K562 (cell line): ENCODE measurements around the gene PACS1. TPM values are rescaled to one million over a fixed set of nuclear protein-coding genes. Genes with fewer than 3 reads are reported as not detected.

Experiments used
- ATAC-seq: fragments of 200-7000 bp; cut with Tn5 transposase; 3 replicates; pipeline ENCODE4 v1.9.1; 2020; ENCODE audit warnings: moderate library complexity
- BruUV-seq: library from RNA; stranded (reverse); fragments of 400-500 nt; replicated peaks from 2 replicates; lab custom pipeline; 2021; lab: Mats Ljungman, UMichigan
- CTCF ChIA-PET: fragments of 300-600 bp; formaldehyde crosslinking; extraction: SDS; loops from one replicate; lab custom pipeline; 2021; ENCODE audit warnings: low intra/inter-chr PET ratio; lab: Yijun Ruan, JAX
- POLR2A ChIA-PET: fragments of 300-600, 350-650 bp; sonication (Branson Sonifier 250); formaldehyde crosslinking; extraction: SDS; loops from one replicate; lab custom pipeline; 2021; ENCODE audit warnings: antibody characterized with exemption, inconsistent platforms; lab: Yijun Ruan, JAX
- DNase-seq, 4 experiments: peaks; one replicate each; pipeline versions ENCODE4 v3.0.0 to v3.0.0-alpha.2; 2011 to 2018; ENCODE audit warnings: low spot score in 3 of 4, mixed read lengths in 3 of 4; ENCODE audit errors: extremely low read depth in 1 of 4
- FAIRE-seq: peaks from 2 replicates; lab custom pipeline; 2011; peaks lifted over from hg19 to GRCh38; lab: Jason Lieb, UNC
- H2AFZ ChIP-seq: 2 replicates; pipeline ENCODE4 v1.6.0; 2011; ENCODE audit warnings: low read depth, low read length, control low read depth, inconsistent platforms
- H3K27ac ChIP-seq: fragments of 200-600 bp; 3 replicates; pipeline ENCODE4 v1.8.0; 2011; ENCODE audit warnings: low read depth, mild to moderate bottlenecking, control low read depth, inconsistent platforms, low read length, moderate library complexity, mixed read lengths; ENCODE audit errors: extremely low read depth
- H3K27me3 ChIP-seq, 2 experiments: fragments of 300-600 bp in 1 of 2; 2 replicates in 1 of 2; 3 replicates in 1 of 2; pipeline versions ENCODE4 v1.6.0 to v1.8.0; 2011; ENCODE audit warnings: inconsistent platforms in 2 of 2, low read length in 2 of 2, mild to moderate bottlenecking in 1 of 2, mixed read lengths in 1 of 2, moderate library complexity in 1 of 2; ENCODE audit not compliant: control insufficient read depth in 2 of 2, insufficient read depth in 2 of 2
- H3K36me3 ChIP-seq: fragments of 300-600 bp; 3 replicates; pipeline ENCODE4 v1.8.0; 2011; ENCODE audit warnings: mild to moderate bottlenecking, low read length, inconsistent platforms; ENCODE audit not compliant: control insufficient read depth, insufficient read depth
- H3K4me1 ChIP-seq, 2 experiments: fragments of 200-600 bp in 1 of 2; replicated peaks in 1 of 2; 2 replicates in 1 of 2; 3 replicates in 1 of 2; pipeline versions ENCODE4 v1.5.1 to v1.8.0; 2011; ENCODE audit warnings: inconsistent platforms in 2 of 2, low read length in 2 of 2, mild to moderate bottlenecking in 1 of 2, mixed read lengths in 1 of 2, moderate library complexity in 1 of 2; ENCODE audit not compliant: control insufficient read depth in 2 of 2, insufficient read depth in 2 of 2
- H3K4me2 ChIP-seq: 2 replicates; pipeline ENCODE4 v1.6.1; 2011; ENCODE audit warnings: low read length, control low read depth, inconsistent platforms, mixed read lengths; ENCODE audit not compliant: insufficient read depth
- H3K4me3 ChIP-seq: fragments of 200-600 bp; sonication (generic), shearing (Covaris generic); 2 replicates; pipeline ENCODE4 v1.5.1; 2016; ENCODE audit warnings: control low read depth, inconsistent platforms
- H3K79me2 ChIP-seq: fragments of 200-600 bp; 3 replicates; pipeline ENCODE4 v1.8.0; 2011; ENCODE audit warnings: low read length, inconsistent platforms; ENCODE audit not compliant: control insufficient read depth, insufficient read depth
- H3K9ac ChIP-seq, 2 experiments: 2 replicates each; pipeline versions ENCODE4 v1.6.0 to v1.6.1; 2011; ENCODE audit warnings: low read depth in 2 of 2, low read length in 2 of 2, control low read depth in 1 of 2, inconsistent platforms in 1 of 2, mild to moderate bottlenecking in 1 of 2, mixed read lengths in 1 of 2; ENCODE audit not compliant: insufficient read depth in 1 of 2
- H3K9me1 ChIP-seq: one replicate; pipeline ENCODE4 v1.6.0; 2011; ENCODE audit warnings: inconsistent platforms, mild to moderate bottlenecking, low read length, moderate library complexity; ENCODE audit not compliant: control insufficient read depth, insufficient read depth
- H3K9me3 ChIP-seq: replicated peaks from 2 replicates; pipeline ENCODE4 v1.5.1; 2011; ENCODE audit warnings: low read depth, low read length, inconsistent platforms; ENCODE audit not compliant: control insufficient read depth, insufficient read depth
- H4K20me1 ChIP-seq: replicated peaks from 2 replicates; pipeline ENCODE4 v1.6.1; 2011; ENCODE audit warnings: low read length, inconsistent platforms, mixed read lengths; ENCODE audit not compliant: control insufficient read depth, insufficient read depth
- CAMTA2 ChIP-seq: fragments of 250-450 bp; sonication (Bioruptor Pico); conservative IDR thresholded peaks from 2 replicates; pipeline ENCODE4 v1.5.1; 2022
- EP400 ChIP-seq: fragments of 450-650 bp; IDR thresholded peaks from 2 replicates; pipeline ENCODE4 v1.6.1; 2017; ENCODE audit warnings: antibody characterized with exemption, mild to moderate bottlenecking, moderate library complexity
- FOSL1 ChIP-seq: fragments of 200-800 bp; sonication (Bioruptor generic); conservative IDR thresholded peaks from 2 replicates; pipeline ENCODE4 v1.6.1; 2016; ENCODE audit warnings: missing genetic modification characterization, missing compliant biosample characterization
- HDAC6 ChIP-seq: IDR thresholded peaks from 2 replicates; pipeline ENCODE4 v1.6.1; 2012; ENCODE audit warnings: low read depth, mild to moderate bottlenecking, control low read depth, inconsistent platforms, low read length, moderate library complexity
- PPARD ChIP-seq: fragments of 250-450 bp; sonication (Bioruptor Pico); IDR thresholded peaks from 2 replicates; pipeline ENCODE4 v1.8.0; 2022; ENCODE audit warnings: inconsistent platforms, mild to moderate bottlenecking, moderate library complexity
- PRMT5 ChIP-seq: sonication (generic); formaldehyde crosslinking; IDR thresholded peaks from 2 replicates; pipeline ENCODE4 v1.5.0; 2020; ENCODE audit warnings: missing genetic modification reagents
- RAD21 ChIP-seq, 2 experiments: fragments of 250-450 bp in 1 of 2; fragments of 450-650 bp in 1 of 2; sonication (Bioruptor Pico) in 1 of 2; formaldehyde crosslinking in 1 of 2; IDR thresholded peaks in 1 of 2; conservative IDR thresholded peaks in 1 of 2; 2 replicates each; pipeline versions ENCODE4 v1.4.0 to v1.8.0; 2020 to 2022; ENCODE audit warnings: mild to moderate bottlenecking in 2 of 2, moderate library complexity in 1 of 2
- ZFX ChIP-seq: sonication (generic); formaldehyde crosslinking; IDR thresholded peaks from 2 replicates; pipeline ENCODE4 v1.8.0; 2022; ENCODE audit warnings: mild to moderate bottlenecking, missing genetic modification reagents, moderate library complexity
- ZNF134 ChIP-seq: fragments of 250-450 bp; sonication (Bioruptor Pico); conservative IDR thresholded peaks from 2 replicates; pipeline ENCODE4 v1.4.0; 2020
- WGBS: fragments of 100-300 bp; shearing (Covaris generic); methylation state at CpG from one replicate; pipeline ENCODE4 v1.1.6; 2016; ENCODE audit warnings: low coverage, mixed read lengths; ENCODE audit not compliant: insufficient coverage; ENCODE audit errors: missing lambda C conversion rate; 5-methylcytosine and 5-hydroxymethylcytosine counted together
- in situ Hi-C: fragments of 300-500 bp; cut with MboI; formaldehyde crosslinking; loops from 4 replicates; pipeline ENCODE4 v1.15.0; 2018; ENCODE audit warnings: inconsistent platforms, mixed read lengths
- intact Hi-C: fragments of 100-400 bp; cut with micrococcal nuclease; formaldehyde crosslinking; loops from 2 replicates; pipeline ENCODE4 v1.14.2; 2022
- polyA plus RNA-seq, 8 experiments: library from polyadenylated mRNA; depleted of rRNA in 4 of 8; stranded (reverse) in 5 of 8; unstranded in 3 of 8; fragments of >200 nt; fragmentation: Nextera tagmentation in 2 of 8; fragmentation: Illumina TruSeq in 1 of 8; extraction: Ambion mirVana in 2 of 8; extraction: Trizol in 1 of 8; gene quantifications; 2 replicates each; pipeline versions ENCODE4 v1.2.1 to v1.2.3, GENCODE V29; 2011 to 2014; ENCODE audit warnings: inconsistent platforms in 1 of 8, missing spikeins in 1 of 8
- total RNA-seq, 7 experiments: library from RNA; depleted of rRNA in 6 of 7; stranded (reverse); fragments of >200 nt in 6 of 7; fragmentation: Illumina TruSeq in 2 of 7; extraction: Trizol in 2 of 7; gene quantifications; 2 replicates each; pipeline versions ENCODE4 v1.2.1 to v1.2.3, GENCODE V29; 2011 to 2021; ENCODE audit warnings: low replicate concordance in 1 of 7
- TF ChIP-seq, protein P1 (sequence below), 3 experiments: fragments of 200-800 bp in 1 of 3; fragments of 250-450 bp in 1 of 3; fragments of 450-650 bp in 1 of 3; sonication (Bioruptor Pico) in 1 of 3; sonication (Bioruptor generic) in 1 of 3; formaldehyde crosslinking in 1 of 3; IDR thresholded peaks; 2 replicates each; pipeline versions ENCODE4 v1.6.1 to v1.8.0; 2016 to 2022; ENCODE audit warnings: mild to moderate bottlenecking in 2 of 3, missing genetic modification characterization in 2 of 3, missing compliant biosample characterization in 1 of 3, moderate library complexity in 1 of 3
- TF ChIP-seq, protein P2 (sequence below): sonication (generic); formaldehyde crosslinking; IDR thresholded peaks from 2 replicates; pipeline ENCODE4 v1.8.0; 2023; ENCODE audit warnings: mild to moderate bottlenecking, missing genetic modification reagents
- TF ChIP-seq, protein P3 (sequence below): sonication (generic); formaldehyde crosslinking; IDR thresholded peaks from 2 replicates; pipeline ENCODE4 v1.8.0; 2022; ENCODE audit warnings: mild to moderate bottlenecking, missing genetic modification reagents

PACS1 gene
- total and polyA plus RNA-seq, 9 of the 15 experiments (the other 6 are each of a cell fraction or from before 2014, with no cell fraction given), result 0.34 to 28.1 (median 8.5) TPM

DNA sequence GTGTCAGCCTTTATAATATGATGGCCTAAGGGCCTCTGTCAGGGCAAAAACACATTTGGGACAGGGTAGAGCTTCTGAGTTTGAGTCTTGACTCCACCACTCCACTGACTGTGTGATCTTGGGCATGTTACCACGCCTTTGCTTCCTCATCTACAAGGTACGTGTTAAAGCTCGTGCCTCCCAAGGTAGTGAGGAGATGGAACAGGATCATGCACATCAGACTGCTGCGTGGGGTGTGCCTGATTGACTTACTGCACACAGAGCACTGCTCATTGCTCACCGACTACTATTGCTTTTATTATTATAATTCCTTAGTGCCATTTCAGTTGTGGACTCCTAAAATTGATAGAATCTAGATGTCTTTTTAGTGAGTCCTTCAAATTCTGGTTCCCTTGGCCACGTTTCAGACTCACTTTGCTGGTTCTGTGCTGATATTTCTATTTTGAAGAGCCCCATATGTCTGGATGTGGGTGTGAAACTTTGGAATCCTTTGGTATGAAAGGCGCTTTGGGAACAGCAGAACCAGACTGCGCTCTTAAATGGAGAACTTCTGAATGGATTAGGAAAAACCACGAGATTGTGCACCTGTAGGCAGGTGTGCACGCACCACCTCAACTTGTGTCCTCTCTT lies 154.3 kb downstream of the PACS1 start:
- Histone ChIP-seq H3K36me3 (peaks cover 38% of the 10 kb centered on the region), H3K9me3 (no peaks in the 10 kb centered on the region), H3K27me3 (no peaks in the 10 kb centered on the region), H3K79me2 (no peaks in the 10 kb centered on the region), H3K27ac (no peak overlapping the region), H3K4me2 (no peak overlapping the region), H4K20me1 (peaks cover 5% of the 10 kb centered on the region; the same call in 1 of the 2 replicates), H3K9me1 (no peaks in the 10 kb centered on the region), H2AFZ (no peak overlapping the region), H3K9ac (no peak overlapping the region), H3K4me1 (peaks cover 7 to 14% of the 10 kb centered on the region in 2 experiments; a peak in 3 of 5 replicates), H3K4me3 (no peak overlapping the region)
- DNase-seq, result no peak
- in situ Hi-C loops, result no loop called here
- no peak for ATAC-seq
- 76% methylated on average over 10 of the region's 10 CpGs for WGBS
- intact Hi-C loops, result no loop called here
- ChIA-PET POLR2A (interaction anchor here (0.6 to 1.2 kb wide), 2 partner anchors 10 to 32 kb away, joined by 3 read pairs; no protein-coding TSS in a partner anchor), CTCF (no interaction called here)
- no TSS peak for BruUV-seq
- FAIRE-seq, result no peak
- TF ChIP-seq EP400 (no peak), ZNF134 (no peak), PRMT5 (no peak), ZFX (no peak), FOSL1 (tag) (no peak), RAD21 (CRISPR knock-in tag; conservative IDR thresholded peaks at IDR 0.05 in 1 of 2, IDR thresholded peaks at IDR 0.05 in 1 of 2) (no peak), HDAC6 (no peak), PPARD (no peak), CAMTA2 (CRISPR knock-in tag) (no peak)
- TF ChIP-seq, protein P1, sequence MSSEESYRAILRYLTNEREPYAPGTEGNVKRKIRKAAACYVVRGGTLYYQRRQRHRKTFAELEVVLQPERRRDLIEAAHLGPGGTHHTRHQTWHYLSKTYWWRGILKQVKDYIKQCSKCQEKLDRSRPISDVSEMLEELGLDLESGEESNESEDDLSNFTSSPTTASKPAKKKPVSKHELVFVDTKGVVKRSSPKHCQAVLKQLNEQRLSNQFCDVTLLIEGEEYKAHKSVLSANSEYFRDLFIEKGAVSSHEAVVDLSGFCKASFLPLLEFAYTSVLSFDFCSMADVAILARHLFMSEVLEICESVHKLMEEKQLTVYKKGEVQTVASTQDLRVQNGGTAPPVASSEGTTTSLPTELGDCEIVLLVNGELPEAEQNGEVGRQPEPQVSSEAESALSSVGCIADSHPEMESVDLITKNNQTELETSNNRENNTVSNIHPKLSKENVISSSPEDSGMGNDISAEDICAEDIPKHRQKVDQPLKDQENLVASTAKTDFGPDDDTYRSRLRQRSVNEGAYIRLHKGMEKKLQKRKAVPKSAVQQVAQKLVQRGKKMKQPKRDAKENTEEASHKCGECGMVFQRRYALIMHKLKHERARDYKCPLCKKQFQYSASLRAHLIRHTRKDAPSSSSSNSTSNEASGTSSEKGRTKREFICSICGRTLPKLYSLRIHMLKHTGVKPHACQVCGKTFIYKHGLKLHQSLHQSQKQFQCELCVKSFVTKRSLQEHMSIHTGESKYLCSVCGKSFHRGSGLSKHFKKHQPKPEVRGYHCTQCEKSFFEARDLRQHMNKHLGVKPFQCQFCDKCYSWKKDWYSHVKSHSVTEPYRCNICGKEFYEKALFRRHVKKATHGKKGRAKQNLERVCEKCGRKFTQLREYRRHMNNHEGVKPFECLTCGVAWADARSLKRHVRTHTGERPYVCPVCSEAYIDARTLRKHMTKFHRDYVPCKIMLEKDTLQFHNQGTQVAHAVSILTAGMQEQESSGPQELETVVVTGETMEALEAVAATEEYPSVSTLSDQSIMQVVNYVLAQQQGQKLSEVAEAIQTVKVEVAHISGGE (CRISPR knock-in tag; IDR thresholded peaks at IDR 0.05), result no peak
- TF ChIP-seq, protein P2, sequence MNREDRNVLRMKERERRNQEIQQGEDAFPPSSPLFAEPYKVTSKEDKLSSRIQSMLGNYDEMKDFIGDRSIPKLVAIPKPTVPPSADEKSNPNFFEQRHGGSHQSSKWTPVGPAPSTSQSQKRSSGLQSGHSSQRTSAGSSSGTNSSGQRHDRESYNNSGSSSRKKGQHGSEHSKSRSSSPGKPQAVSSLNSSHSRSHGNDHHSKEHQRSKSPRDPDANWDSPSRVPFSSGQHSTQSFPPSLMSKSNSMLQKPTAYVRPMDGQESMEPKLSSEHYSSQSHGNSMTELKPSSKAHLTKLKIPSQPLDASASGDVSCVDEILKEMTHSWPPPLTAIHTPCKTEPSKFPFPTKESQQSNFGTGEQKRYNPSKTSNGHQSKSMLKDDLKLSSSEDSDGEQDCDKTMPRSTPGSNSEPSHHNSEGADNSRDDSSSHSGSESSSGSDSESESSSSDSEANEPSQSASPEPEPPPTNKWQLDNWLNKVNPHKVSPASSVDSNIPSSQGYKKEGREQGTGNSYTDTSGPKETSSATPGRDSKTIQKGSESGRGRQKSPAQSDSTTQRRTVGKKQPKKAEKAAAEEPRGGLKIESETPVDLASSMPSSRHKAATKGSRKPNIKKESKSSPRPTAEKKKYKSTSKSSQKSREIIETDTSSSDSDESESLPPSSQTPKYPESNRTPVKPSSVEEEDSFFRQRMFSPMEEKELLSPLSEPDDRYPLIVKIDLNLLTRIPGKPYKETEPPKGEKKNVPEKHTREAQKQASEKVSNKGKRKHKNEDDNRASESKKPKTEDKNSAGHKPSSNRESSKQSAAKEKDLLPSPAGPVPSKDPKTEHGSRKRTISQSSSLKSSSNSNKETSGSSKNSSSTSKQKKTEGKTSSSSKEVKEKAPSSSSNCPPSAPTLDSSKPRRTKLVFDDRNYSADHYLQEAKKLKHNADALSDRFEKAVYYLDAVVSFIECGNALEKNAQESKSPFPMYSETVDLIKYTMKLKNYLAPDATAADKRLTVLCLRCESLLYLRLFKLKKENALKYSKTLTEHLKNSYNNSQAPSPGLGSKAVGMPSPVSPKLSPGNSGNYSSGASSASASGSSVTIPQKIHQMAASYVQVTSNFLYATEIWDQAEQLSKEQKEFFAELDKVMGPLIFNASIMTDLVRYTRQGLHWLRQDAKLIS (CRISPR knock-in tag), result no peak
- TF ChIP-seq, protein P3, sequence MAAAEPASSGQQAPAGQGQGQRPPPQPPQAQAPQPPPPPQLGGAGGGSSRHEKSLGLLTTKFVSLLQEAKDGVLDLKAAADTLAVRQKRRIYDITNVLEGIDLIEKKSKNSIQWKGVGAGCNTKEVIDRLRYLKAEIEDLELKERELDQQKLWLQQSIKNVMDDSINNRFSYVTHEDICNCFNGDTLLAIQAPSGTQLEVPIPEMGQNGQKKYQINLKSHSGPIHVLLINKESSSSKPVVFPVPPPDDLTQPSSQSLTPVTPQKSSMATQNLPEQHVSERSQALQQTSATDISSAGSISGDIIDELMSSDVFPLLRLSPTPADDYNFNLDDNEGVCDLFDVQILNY (CRISPR knock-in tag), result no peak
